Psoas muscle (tissue), 8 donors: Measurements from ENCODE around the gene XAF1. TPM values are rescaled to one million over a fixed set of nuclear protein-coding genes. Genes with fewer than 3 reads are reported as not detected.

Experiments
- ATAC-seq, 4 donors: fragments of 200-7000 bp; cut with Tn5 transposase; one replicate each; pipeline ENCODE4 v1.9.1; 2020; ENCODE audit warnings: moderate library complexity in 3 of 4, mild to moderate bottlenecking in 2 of 4
- DNase-seq, 2 donors: peaks; one replicate each; pipeline ENCODE4 v3.0.0-alpha.2; 2020
- H3K27ac ChIP-seq: fragments of 200-600 bp; one replicate; pipeline ENCODE4 v1.8.0; 2022
- H3K27me3 ChIP-seq, 3 donors: fragments of 200-600 bp in 1 of 3; one replicate each; pipeline versions ENCODE4 v1.6.1 to v1.8.0; 2013 to 2022; ENCODE audit warnings: low read length in 2 of 3, mild to moderate bottlenecking in 2 of 3, moderate library complexity in 1 of 3; ENCODE audit not compliant: insufficient read depth in 3 of 3
- H3K36me3 ChIP-seq, 2 donors: fragments of 200-600 bp in 1 of 2; one replicate each; pipeline versions ENCODE4 v1.6.1 to v1.8.0; 2013 to 2022; ENCODE audit warnings: low read depth in 1 of 2, mild to moderate bottlenecking in 1 of 2, moderate library complexity in 1 of 2; ENCODE audit not compliant: insufficient read depth in 1 of 2
- H3K4me1 ChIP-seq: fragments of 200-600 bp; one replicate; pipeline ENCODE4 v1.8.0; 2022
- H3K4me3 ChIP-seq: fragments of 200-600 bp; one replicate; pipeline ENCODE4 v1.8.0; 2022; ENCODE audit warnings: mild to moderate bottlenecking
- H3K9me3 ChIP-seq: fragments of 200-600 bp; one replicate; pipeline ENCODE4 v1.8.0; 2022
- CTCF ChIP-seq: fragments of 200-600 bp; IDR thresholded peaks from one replicate; pipeline ENCODE4 v1.8.0; 2022; ENCODE audit warnings: antibody characterized with exemption
- WGBS, 3 donors: extraction: QIAGEN DNeasy Blood & Tissue Kit; methylation state at CpG; one replicate each; pipeline versions ENCODE4 v1.1.6 to v1.1.7; 2013; 5-methylcytosine and 5-hydroxymethylcytosine counted together
- intact Hi-C, 2 donors: fragments of 100-400 bp; cut with DNase I; formaldehyde crosslinking; loops; one replicate each; pipeline versions ENCODE4 v1.11.0 to v1.14.2; 2022
- polyA plus RNA-seq, 3 donors: library from polyadenylated mRNA; stranded (reverse); fragments of 200-250 nt; gene quantifications; one replicate each; pipeline ENCODE4 v1.2.3, GENCODE V29; 2013
- total RNA-seq, 4 donors: library from RNA; stranded (reverse); fragmentation: NEBNext Ultra II Directional in 2 of 4; extraction: Animal tissue kit (Norgen Biotek cat#: 25700) in 2 of 4; gene quantifications; one replicate each; pipeline versions ENCODE4 v1.2.1 to v1.2.4, GENCODE V29; 2021 to 2023
- donor health status: healthy with polysubstance abuse.
- donor health status: DM: no; HTN: no; CAD: no; lungs with moderate emphysema.
- donor health status: Bipolar disorder and iron deficiency.
- donor health status: healthy.
- donor health status: DM: yes; HTN: yes; CAD: no.
- donor health status: DM: no; HTN: no; CAD: no.
- donor health status: DM: no; HTN: no; CAD: no.
- donor health status: DM: yes; HTN: yes; CAD: no.

XAF1 gene
- total and polyA plus RNA-seq, 7 donors = 3.7 to 14.0 (median 7.4) TPM

- intact Hi-C loops = no loop called here
- no peak for ATAC-seq
Measured at GRCh38 chr17:6748617-6749016, 7.2 kb upstream of the XAF1 start.

GRCh38 chr17:6749519-6749918 lies 6.3 kb upstream of the XAF1 start:
- peaks cover 5% of the 10 kb centered on the region for H3K4me1 ChIP-seq
- H3K27me3 ChIP-seq = peaks cover 0 to 5% (median 0%) of the 10 kb centered on the region in 3 donors
- ATAC-seq (no peak), DNase-seq (no peak)
- 87 to 89% (median 88%) methylated on average over 6 of the region's 6 CpGs for WGBS, 3 donors
- no peak overlapping the region for H3K27ac ChIP-seq
- H3K4me3 ChIP-seq = no peak overlapping the region
- intact Hi-C loops = no loop called here
- H3K36me3 ChIP-seq = no peaks in the 10 kb centered on the region
- TF ChIP-seq CTCF = no peak
- no peaks in the 10 kb centered on the region for H3K9me3 ChIP-seq

More at GRCh38 chr17:6748617-6749016, 7.2 kb upstream of the XAF1 start:
- Histone ChIP-seq H3K9me3 (no peaks in the 10 kb centered on the region), H3K27ac (no peak overlapping the region), H3K4me1 (peaks cover 5% of the 10 kb centered on the region), H3K36me3 (no peaks in the 10 kb centered on the region), H3K27me3 (peaks cover 0 to 5% (median 0%) of the 10 kb centered on the region in 3 donors), H3K4me3 (no peak overlapping the region)
- no peak for TF ChIP-seq CTCF
- no peak for DNase-seq

- TF ChIP-seq CTCF = no peak
- Histone ChIP-seq H3K36me3 (no peaks in the 10 kb centered on the region), H3K4me1 (peaks cover 5% of the 10 kb centered on the region), H3K27ac (peak overlapping the region; percentile 75), H3K27me3 (peaks cover 0 to 7% (median 1%) of the 10 kb centered on the region in 3 donors), H3K9me3 (no peaks in the 10 kb centered on the region), H3K4me3 (no peak overlapping the region)
- intact Hi-C loops = no loop called here
- 28 to 37% (median 31%) methylated on average over 7 of the region's 7 CpGs for WGBS, 3 donors
- ATAC-seq = peak; percentile 61 to 77 (median 72)
- peak; percentile 48 to 53 for DNase-seq
Measured at GRCh38 chr17:6752068-6752909, 3.6 kb upstream of the XAF1 start.

GRCh38 chr17:6753006-6753445 lies 2.8 kb upstream of the XAF1 start:
- Histone ChIP-seq H3K4me3 (no peak overlapping the region), H3K9me3 (no peaks in the 10 kb centered on the region), H3K4me1 (peaks cover 5% of the 10 kb centered on the region), H3K36me3 (no peaks in the 10 kb centered on the region), H3K27ac (peak overlapping the region; percentile 75), H3K27me3 (peaks cover 0 to 7% (median 2%) of the 10 kb centered on the region in 3 donors)
- no peak for TF ChIP-seq CTCF
- intact Hi-C loops = no loop called here
- 7 to 17% (median 13%) methylated on average over 9 of the region's 9 CpGs for WGBS, 3 donors
- DNase-seq (peak; percentile 59 to 72), ATAC-seq (peak; percentile 57 to 81 (median 70))
